HepG2 (cell line): ENCODE data around the gene ATP6V0E2.

Experiments used
- ZKSCAN1 ChIP-seq: fragments of 150-350 bp; IDR thresholded peaks from 2 replicates; pipeline ENCODE4 v1.6.1; 2014; ENCODE audit warnings: low read length
- TF ChIP-seq, protein P1 (sequence below): sonication (generic); formaldehyde crosslinking; IDR thresholded peaks from 2 replicates; pipeline ENCODE4 v1.9.0; 2021; ENCODE audit warnings: missing genetic modification reagents, borderline replicate concordance

DNA sequence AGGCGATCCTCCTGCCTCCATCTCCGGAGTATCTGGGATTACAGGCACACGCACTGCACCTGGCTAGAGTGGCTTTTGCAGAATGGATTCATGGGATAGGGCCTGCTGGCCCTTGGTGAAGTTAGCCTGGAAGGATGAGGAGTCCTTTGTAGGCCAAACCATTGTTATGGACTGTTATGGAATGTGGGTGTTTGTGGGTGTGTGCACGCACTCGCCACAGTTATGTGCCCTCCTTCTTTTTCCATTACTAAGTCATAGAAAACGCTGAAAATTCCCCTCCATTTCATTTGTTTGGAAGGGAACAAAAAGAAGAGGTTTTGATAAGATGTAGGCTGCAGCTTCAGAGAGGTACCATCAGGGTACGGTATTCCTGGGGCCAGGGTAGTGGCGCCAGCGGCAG lies 20.6 kb upstream of the ATP6V0E2 start:
- TF ChIP-seq ZKSCAN1: no peak
- TF ChIP-seq, protein P1, sequence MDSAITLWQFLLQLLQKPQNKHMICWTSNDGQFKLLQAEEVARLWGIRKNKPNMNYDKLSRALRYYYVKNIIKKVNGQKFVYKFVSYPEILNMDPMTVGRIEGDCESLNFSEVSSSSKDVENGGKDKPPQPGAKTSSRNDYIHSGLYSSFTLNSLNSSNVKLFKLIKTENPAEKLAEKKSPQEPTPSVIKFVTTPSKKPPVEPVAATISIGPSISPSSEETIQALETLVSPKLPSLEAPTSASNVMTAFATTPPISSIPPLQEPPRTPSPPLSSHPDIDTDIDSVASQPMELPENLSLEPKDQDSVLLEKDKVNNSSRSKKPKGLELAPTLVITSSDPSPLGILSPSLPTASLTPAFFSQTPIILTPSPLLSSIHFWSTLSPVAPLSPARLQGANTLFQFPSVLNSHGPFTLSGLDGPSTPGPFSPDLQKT (CRISPR knock-in tag): no peak
